OCI-LY1 (cell line): ENCODE data around the gene ZFAND2B.

Experiments used
- H2AFZ ChIP-seq: fragments of 200-600 bp; sonication (generic), shearing (Covaris generic); 2 replicates; pipeline ENCODE4 v1.6.0; 2014; ENCODE audit warnings: antibody characterized with exemption, mild to moderate bottlenecking, low read length
- H3F3A ChIP-seq: fragments of 200-600 bp; sonication (generic), shearing (Covaris generic); 2 replicates; pipeline ENCODE4 v1.6.0; 2014; ENCODE audit warnings: mild to moderate bottlenecking, antibody characterized with exemption, low read length, moderate library complexity; ENCODE audit not compliant: insufficient read depth
- H3K27ac ChIP-seq: fragments of 200-600 bp; sonication (generic); 2 replicates; pipeline ENCODE4 v1.5.1; 2014; ENCODE audit warnings: low read length, mixed run types, mild to moderate bottlenecking, low read depth; ENCODE audit not compliant: poor library complexity, severe bottlenecking
- H3K27me3 ChIP-seq: fragments of 200-600 bp; sonication (generic); 2 replicates; pipeline ENCODE4 v1.6.0; 2014; ENCODE audit warnings: antibody characterized with exemption, mild to moderate bottlenecking, low read length, moderate library complexity; ENCODE audit not compliant: insufficient read depth
- H3K36me3 ChIP-seq: fragments of 200-600 bp; sonication (generic); 2 replicates; pipeline ENCODE4 v1.6.1; 2014; ENCODE audit warnings: mild to moderate bottlenecking, antibody characterized with exemption, low read length, moderate library complexity, mixed read lengths; ENCODE audit not compliant: insufficient read depth
- H3K4me1 ChIP-seq: fragments of 200-600 bp; sonication (generic); 2 replicates; pipeline ENCODE4 v1.5.1; 2014; ENCODE audit warnings: mild to moderate bottlenecking, low read length, moderate library complexity; ENCODE audit not compliant: insufficient read depth, severe bottlenecking
- H3K4me2 ChIP-seq: fragments of 200-600 bp; sonication (generic), shearing (Covaris generic); 2 replicates; pipeline ENCODE4 v1.6.1; 2014; ENCODE audit warnings: low read length
- H3K4me3 ChIP-seq: fragments of 200-600 bp; sonication (generic); 2 replicates; pipeline ENCODE4 v1.5.1; 2014; ENCODE audit warnings: low read length, low read depth, mild to moderate bottlenecking, mixed read lengths; ENCODE audit not compliant: poor library complexity, severe bottlenecking
- H3K79me2 ChIP-seq: fragments of 200-600 bp; shearing (Covaris generic); 2 replicates; pipeline ENCODE4 v1.6.1; 2016; ENCODE audit warnings: mixed run types, low read length, mixed read lengths; ENCODE audit not compliant: insufficient read depth
- H3K9ac ChIP-seq: fragments of 200-600 bp; sonication (generic), shearing (Covaris generic); 2 replicates; pipeline ENCODE4 v1.6.1; 2014; ENCODE audit warnings: mild to moderate bottlenecking, low read length, mixed read lengths
- H3K9me2 ChIP-seq: fragments of 200-600 bp; sonication (generic), shearing (Covaris generic); 2 replicates; pipeline ENCODE4 v1.6.1; 2014; ENCODE audit warnings: low read depth, mild to moderate bottlenecking, low read length, mixed read lengths
- H3K9me3 ChIP-seq: fragments of 200-600 bp; shearing (Covaris generic); 2 replicates; pipeline ENCODE4 v1.6.1; 2014; ENCODE audit warnings: low read length, mixed read lengths
- H4K20me1 ChIP-seq: fragments of 200-600 bp; sonication (generic), shearing (Covaris generic); 2 replicates; pipeline ENCODE4 v1.6.0; 2016; ENCODE audit warnings: mild to moderate bottlenecking, low read length; ENCODE audit not compliant: insufficient read depth
- EZH2 ChIP-seq: fragments of 200-600 bp; sonication (generic), shearing (Covaris generic); IDR thresholded peaks from 2 replicates; pipeline ENCODE4 v1.8.0; 2017; ENCODE audit warnings: borderline replicate concordance, mixed run types, mild to moderate bottlenecking, antibody characterized with exemption, low read length, moderate library complexity, mixed read lengths
- TF ChIP-seq, protein P1 (sequence below): fragments of 200-600 bp; sonication (generic), shearing (Covaris generic); IDR thresholded peaks from 2 replicates; pipeline ENCODE4 v1.5.1; 2017; ENCODE audit warnings: mild to moderate bottlenecking, antibody characterized with exemption, low read length, moderate library complexity, mixed read lengths

ZFAND2B gene

DNA sequence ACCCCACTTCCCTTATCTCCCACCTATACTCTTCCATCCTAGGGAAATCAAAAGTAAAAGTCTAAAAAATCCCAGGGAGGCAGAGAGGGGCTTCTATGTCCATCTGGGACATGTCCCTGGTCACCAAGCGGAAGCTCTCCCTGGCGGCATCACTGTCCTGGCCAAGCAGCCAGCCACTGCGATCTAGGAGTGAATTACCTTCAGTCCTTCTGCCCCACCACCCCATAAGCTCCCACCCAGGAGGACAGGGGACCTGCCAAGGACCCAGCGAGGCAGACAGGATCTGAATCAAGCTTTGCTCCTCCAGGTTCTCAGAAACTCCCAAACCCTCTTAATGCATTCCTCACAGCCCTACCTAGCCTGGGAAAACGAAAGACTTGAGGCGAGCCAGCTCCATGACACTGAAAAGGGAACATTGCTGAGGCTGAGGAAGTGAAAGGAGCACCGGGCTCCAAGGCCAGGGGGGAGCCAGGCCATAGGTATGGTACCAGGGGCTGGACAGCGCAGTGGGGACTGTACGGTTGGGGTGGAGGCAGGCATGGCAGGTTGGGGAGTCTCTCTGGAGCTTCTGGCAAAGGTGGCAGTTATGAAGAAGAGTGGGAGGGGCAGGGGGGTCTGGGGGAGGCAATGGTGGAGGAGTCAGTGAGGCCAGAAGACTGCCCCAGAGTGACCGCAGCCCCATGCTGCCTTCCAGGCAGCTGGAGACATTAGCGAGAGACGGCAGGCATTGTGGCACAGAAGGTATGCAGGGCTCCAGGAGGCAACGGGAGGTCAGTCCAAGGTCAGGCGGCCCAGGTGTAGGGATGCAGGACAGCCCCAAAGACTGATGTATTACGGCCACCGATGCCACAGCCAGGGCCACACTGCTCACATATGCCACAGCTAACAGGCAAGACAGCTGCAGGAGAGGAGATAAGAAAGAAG is 34.1 kb upstream of the ZFAND2B start:
- no peaks in the 10 kb centered on the region for H3K27me3 ChIP-seq
- no peak overlapping the region for H3K27ac ChIP-seq
- H3F3A ChIP-seq: no peaks in the 10 kb centered on the region; the same call in 1 of the 2 replicates
- peaks cover 10% of the 10 kb centered on the region for H3K4me1 ChIP-seq
- TF ChIP-seq, protein P1, sequence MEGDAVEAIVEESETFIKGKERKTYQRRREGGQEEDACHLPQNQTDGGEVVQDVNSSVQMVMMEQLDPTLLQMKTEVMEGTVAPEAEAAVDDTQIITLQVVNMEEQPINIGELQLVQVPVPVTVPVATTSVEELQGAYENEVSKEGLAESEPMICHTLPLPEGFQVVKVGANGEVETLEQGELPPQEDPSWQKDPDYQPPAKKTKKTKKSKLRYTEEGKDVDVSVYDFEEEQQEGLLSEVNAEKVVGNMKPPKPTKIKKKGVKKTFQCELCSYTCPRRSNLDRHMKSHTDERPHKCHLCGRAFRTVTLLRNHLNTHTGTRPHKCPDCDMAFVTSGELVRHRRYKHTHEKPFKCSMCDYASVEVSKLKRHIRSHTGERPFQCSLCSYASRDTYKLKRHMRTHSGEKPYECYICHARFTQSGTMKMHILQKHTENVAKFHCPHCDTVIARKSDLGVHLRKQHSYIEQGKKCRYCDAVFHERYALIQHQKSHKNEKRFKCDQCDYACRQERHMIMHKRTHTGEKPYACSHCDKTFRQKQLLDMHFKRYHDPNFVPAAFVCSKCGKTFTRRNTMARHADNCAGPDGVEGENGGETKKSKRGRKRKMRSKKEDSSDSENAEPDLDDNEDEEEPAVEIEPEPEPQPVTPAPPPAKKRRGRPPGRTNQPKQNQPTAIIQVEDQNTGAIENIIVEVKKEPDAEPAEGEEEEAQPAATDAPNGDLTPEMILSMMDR: no peak
- TF ChIP-seq EZH2: no peak
- no peak overlapping the region for H3K4me2 ChIP-seq
- no peak overlapping the region for H2AFZ ChIP-seq
- no peak overlapping the region for H3K9ac ChIP-seq
- H3K9me3 ChIP-seq: no peaks in the 10 kb centered on the region
- H4K20me1 ChIP-seq: no peaks in the 10 kb centered on the region
- no peak overlapping the region for H3K4me3 ChIP-seq
- no peaks in the 10 kb centered on the region for H3K9me2 ChIP-seq
- H3K79me2 ChIP-seq: no peaks in the 10 kb centered on the region
- H3K36me3 ChIP-seq: peaks cover 24% of the 10 kb centered on the region; the same call in 1 of the 2 replicates

DNA sequence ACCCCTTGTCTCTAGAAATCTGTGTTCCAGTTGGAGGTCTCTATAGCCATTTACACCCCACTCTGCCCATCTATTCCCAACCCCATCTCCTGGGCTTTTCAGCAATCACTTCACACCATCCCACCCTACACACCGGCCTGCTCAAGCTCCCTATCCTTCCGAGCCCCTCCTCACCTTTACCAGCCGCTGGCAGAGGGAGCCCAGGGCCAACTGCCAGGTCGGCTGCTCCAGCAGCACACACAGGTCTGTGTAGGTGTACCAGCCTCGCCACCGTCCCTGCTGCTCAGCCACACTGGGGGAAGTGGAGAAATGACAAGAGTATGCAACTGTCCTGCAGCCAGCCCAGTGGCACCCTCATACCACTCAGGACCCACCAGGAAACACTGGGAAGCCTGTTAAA is 33.4 kb upstream of the ZFAND2B start:
- H3K27ac ChIP-seq: no peak overlapping the region
- H2AFZ ChIP-seq: no peak overlapping the region
- H3K9me3 ChIP-seq: no peaks in the 10 kb centered on the region
- no peak overlapping the region for H3K4me2 ChIP-seq
- H3F3A ChIP-seq: no peaks in the 10 kb centered on the region; the same call in 1 of the 2 replicates
- peaks cover 24% of the 10 kb centered on the region; the same call in 1 of the 2 replicates for H3K36me3 ChIP-seq
- H3K9me2 ChIP-seq: no peaks in the 10 kb centered on the region
- H3K4me1 ChIP-seq: peaks cover 10% of the 10 kb centered on the region
- no peaks in the 10 kb centered on the region for H3K79me2 ChIP-seq
- TF ChIP-seq, protein P1: no peak
- no peak for TF ChIP-seq EZH2
- no peaks in the 10 kb centered on the region for H3K27me3 ChIP-seq
- no peaks in the 10 kb centered on the region for H4K20me1 ChIP-seq
- no peak overlapping the region for H3K4me3 ChIP-seq
- no peak overlapping the region for H3K9ac ChIP-seq

DNA sequence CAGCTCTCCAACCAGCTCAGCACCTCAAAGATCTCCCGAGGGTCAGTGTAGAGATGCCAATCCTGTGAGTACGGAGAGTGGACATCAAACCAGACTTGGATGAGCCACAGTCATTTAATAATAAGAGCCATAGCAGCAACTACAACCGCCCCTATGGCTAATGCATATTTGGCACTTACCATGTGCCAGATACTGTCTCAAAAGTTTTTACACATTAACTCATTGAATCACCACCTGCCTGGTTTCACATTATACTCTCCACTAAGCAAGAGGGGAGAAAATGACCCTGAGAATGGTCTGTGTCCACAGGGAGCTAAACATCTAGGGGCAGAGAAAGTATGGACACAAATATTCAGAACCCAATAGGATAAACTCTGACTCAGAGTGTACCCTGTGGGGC is 32.4 kb upstream of the ZFAND2B start:
- H3K9ac ChIP-seq: no peak overlapping the region
- no peak overlapping the region for H2AFZ ChIP-seq
- peaks cover 6% of the 10 kb centered on the region; the same call in 1 of the 2 replicates for H3K79me2 ChIP-seq
- H3K4me3 ChIP-seq: no peak overlapping the region
- H3K27me3 ChIP-seq: no peaks in the 10 kb centered on the region
- no peaks in the 10 kb centered on the region for H3K9me2 ChIP-seq
- no peaks in the 10 kb centered on the region for H4K20me1 ChIP-seq
- no peaks in the 10 kb centered on the region for H3K9me3 ChIP-seq
- H3F3A ChIP-seq: no peaks in the 10 kb centered on the region; the same call in 1 of the 2 replicates
- peaks cover 16% of the 10 kb centered on the region for H3K4me1 ChIP-seq
- peaks cover 24% of the 10 kb centered on the region; the same call in 1 of the 2 replicates for H3K36me3 ChIP-seq
- TF ChIP-seq, protein P1: no peak
- no peak overlapping the region for H3K27ac ChIP-seq
- H3K4me2 ChIP-seq: no peak overlapping the region
